ENCODE results near the gene ITPRIPL2.

GRCh38 chr16:19137201-19138128 lies 23.7 kb downstream of the ITPRIPL2 start:
- TF ChIP-seq, protein P1, sequence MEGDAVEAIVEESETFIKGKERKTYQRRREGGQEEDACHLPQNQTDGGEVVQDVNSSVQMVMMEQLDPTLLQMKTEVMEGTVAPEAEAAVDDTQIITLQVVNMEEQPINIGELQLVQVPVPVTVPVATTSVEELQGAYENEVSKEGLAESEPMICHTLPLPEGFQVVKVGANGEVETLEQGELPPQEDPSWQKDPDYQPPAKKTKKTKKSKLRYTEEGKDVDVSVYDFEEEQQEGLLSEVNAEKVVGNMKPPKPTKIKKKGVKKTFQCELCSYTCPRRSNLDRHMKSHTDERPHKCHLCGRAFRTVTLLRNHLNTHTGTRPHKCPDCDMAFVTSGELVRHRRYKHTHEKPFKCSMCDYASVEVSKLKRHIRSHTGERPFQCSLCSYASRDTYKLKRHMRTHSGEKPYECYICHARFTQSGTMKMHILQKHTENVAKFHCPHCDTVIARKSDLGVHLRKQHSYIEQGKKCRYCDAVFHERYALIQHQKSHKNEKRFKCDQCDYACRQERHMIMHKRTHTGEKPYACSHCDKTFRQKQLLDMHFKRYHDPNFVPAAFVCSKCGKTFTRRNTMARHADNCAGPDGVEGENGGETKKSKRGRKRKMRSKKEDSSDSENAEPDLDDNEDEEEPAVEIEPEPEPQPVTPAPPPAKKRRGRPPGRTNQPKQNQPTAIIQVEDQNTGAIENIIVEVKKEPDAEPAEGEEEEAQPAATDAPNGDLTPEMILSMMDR (IDR thresholded peaks at IDR 0.05 in 8 of 11, conservative IDR thresholded peaks at IDR 0.05 in 3 of 11) = no peak
- TF ChIP-seq POLR2A (IDR thresholded peaks at IDR 0.05) = no peak
- no peak for TF ChIP-seq POLR2AphosphoS5 (IDR thresholded peaks at IDR 0.05)

All from spleen (tissue), 7 donors.